GM12878 (cell line): ENCODE results near the gene SNURF. TPM values are rescaled to one million over a fixed set of nuclear protein-coding genes. Genes with fewer than 3 reads are reported as not detected.
A peak's percentile ranks its signal among the peaks of the same experiment; 100 is the strongest.

Source experiments
- ATAC-seq: fragments of 200-7000 bp; cut with Tn5 transposase; 3 replicates; pipeline ENCODE4 v1.9.1; 2020; ENCODE audit warnings: mild to moderate bottlenecking, moderate library complexity
- BruUV-seq: library from RNA; stranded (reverse); fragments of 400-500 nt; replicated peaks from 2 replicates; lab custom pipeline; 2021; lab: Mats Ljungman, UMichigan
- CTCF ChIA-PET: fragments of 300-600 bp; sonication (Branson Sonifier 250); formaldehyde crosslinking; extraction: SDS; loops from one replicate; lab custom pipeline; 2021; ENCODE audit warnings: inconsistent platforms; lab: Yijun Ruan, JAX
- POLR2A ChIA-PET: fragments of 350-600 bp; formaldehyde crosslinking; extraction: SDS; loops from one replicate; lab custom pipeline; 2021; ENCODE audit warnings: inconsistent platforms; lab: Charles Lee
- RAD21 ChIA-PET: fragments of 300-600 bp; sonication (Branson Sonifier 250); formaldehyde crosslinking; loops from one replicate; lab custom pipeline; 2023; ENCODE audit warnings: antibody characterized with exemption; ENCODE audit not compliant: unreplicated experiment; lab: Charles Lee
- SMC1A ChIA-PET: fragments of 300-600 bp; sonication (Branson Sonifier 250); formaldehyde crosslinking; loops from one replicate; lab custom pipeline; 2023; ENCODE audit not compliant: unreplicated experiment, uncharacterized antibody; lab: Charles Lee
- DNase-seq: peaks from one replicate; pipeline ENCODE4 v3.0.0-alpha.2; 2011; ENCODE audit warnings: low read depth, low spot score
- FAIRE-seq: peaks from 3 replicates; lab custom pipeline; 2011; peaks lifted over from hg19 to GRCh38; lab: Jason Lieb, UNC
- H2AFZ ChIP-seq: 2 replicates; pipeline ENCODE4 v1.6.0; 2011; ENCODE audit warnings: low read depth, low read length, control low read depth; ENCODE audit not compliant: control insufficient read depth
- H3K27ac ChIP-seq: 2 replicates; pipeline ENCODE4 v1.5.1; 2011; ENCODE audit warnings: control low read depth; ENCODE audit not compliant: control insufficient read depth, insufficient read depth
- H3K27me3 ChIP-seq, 2 experiments: replicated peaks in 1 of 2; 2 replicates each; pipeline versions ENCODE4 v1.6.0 to v1.6.1; 2011; ENCODE audit warnings: low read length in 1 of 2; ENCODE audit not compliant: control insufficient read depth in 2 of 2, insufficient read depth in 2 of 2
- H3K36me3 ChIP-seq, 2 experiments: 2 replicates each; pipeline ENCODE4 v1.5.1; 2011; ENCODE audit warnings: low read length in 1 of 2; ENCODE audit not compliant: control insufficient read depth in 2 of 2, insufficient read depth in 2 of 2
- H3K4me1 ChIP-seq: 2 replicates; pipeline ENCODE4 v1.6.1; 2011; ENCODE audit warnings: mild to moderate bottlenecking, low read length, moderate library complexity, mixed read lengths; ENCODE audit not compliant: control insufficient read depth, insufficient read depth
- H3K4me2 ChIP-seq: 2 replicates; pipeline ENCODE4 v1.6.0; 2011; ENCODE audit warnings: control low read depth; ENCODE audit not compliant: control insufficient read depth, insufficient read depth
- H3K4me3 ChIP-seq: fragments of 200-600 bp; sonication (generic); 2 replicates; pipeline ENCODE4 v1.5.1; 2016
- H3K79me2 ChIP-seq: 2 replicates; pipeline ENCODE4 v1.6.0; 2011; ENCODE audit warnings: low read length; ENCODE audit not compliant: control insufficient read depth, insufficient read depth
- H3K9ac ChIP-seq: 2 replicates; pipeline ENCODE4 v1.8.0; 2011; ENCODE audit warnings: low read length, control low read depth, mixed read lengths; ENCODE audit not compliant: control insufficient read depth, insufficient read depth
- H3K9me3 ChIP-seq: replicated peaks from 3 replicates; pipeline ENCODE4 v1.5.1; 2011; ENCODE audit warnings: mild to moderate bottlenecking, low read length; ENCODE audit not compliant: control insufficient read depth, insufficient read depth
- H4K20me1 ChIP-seq: 2 replicates; pipeline ENCODE4 v1.6.0; 2011; ENCODE audit not compliant: control insufficient read depth, insufficient read depth
- BMI1 ChIP-seq: fragments of 450-650 bp; IDR thresholded peaks from 2 replicates; pipeline ENCODE4 v1.6.1; 2016; ENCODE audit warnings: mild to moderate bottlenecking, moderate library complexity, borderline replicate concordance
- CBFB ChIP-seq: IDR thresholded peaks from 2 replicates; pipeline ENCODE4 v1.6.1; 2016; ENCODE audit warnings: antibody characterized with exemption, low read depth
- CREB1 ChIP-seq: IDR thresholded peaks from 2 replicates; pipeline ENCODE4 v1.6.1; 2012; ENCODE audit warnings: low read depth, mild to moderate bottlenecking, inconsistent platforms
- IRF3 ChIP-seq: fragments of 450-650 bp; IDR thresholded peaks from 2 replicates; pipeline ENCODE4 v1.6.1; 2014; ENCODE audit warnings: mild to moderate bottlenecking
- JUND ChIP-seq: IDR thresholded peaks from 2 replicates; pipeline ENCODE4 v1.6.1; 2012; ENCODE audit warnings: low read depth, mild to moderate bottlenecking, low read length, improper control_type of control experiment, moderate library complexity
- KDM1A ChIP-seq: fragments of 200-600 bp; sonication (generic); IDR thresholded peaks from 2 replicates; pipeline ENCODE4 v1.6.1; 2016; ENCODE audit warnings: borderline replicate concordance
- POLR2A ChIP-seq: IDR thresholded peaks from 2 replicates; pipeline ENCODE4 v1.6.1; 2011; ENCODE audit warnings: low read depth, mild to moderate bottlenecking, low read length
- POLR2AphosphoS5 ChIP-seq: IDR thresholded peaks from 2 replicates; pipeline ENCODE4 v1.6.1; 2011; ENCODE audit warnings: mild to moderate bottlenecking, low read length, inconsistent platforms
- RB1 ChIP-seq: fragments of 450-650 bp; formaldehyde crosslinking; IDR thresholded peaks from 2 replicates; pipeline ENCODE4 v1.6.1; 2017; ENCODE audit warnings: mild to moderate bottlenecking, borderline replicate concordance
- RELA ChIP-seq: fragments of 450-650 bp; IDR thresholded peaks from 2 replicates; pipeline ENCODE4 v1.8.0; 2014; ENCODE audit warnings: borderline replicate concordance; ENCODE audit not compliant: partially characterized antibody
- SMARCA5 ChIP-seq: fragments of 450-650 bp; IDR thresholded peaks from 2 replicates; pipeline ENCODE4 v1.6.1; 2017; ENCODE audit warnings: mild to moderate bottlenecking
- SMC3 ChIP-seq: IDR thresholded peaks from 2 replicates; pipeline ENCODE4 v1.6.1; 2011; ENCODE audit warnings: low read length, improper control_type of control experiment, borderline replicate concordance
- SP1 ChIP-seq: IDR thresholded peaks from one replicate; pipeline ENCODE4 v1.6.1; 2011; ENCODE audit warnings: low read depth, low read length
- SREBF1 ChIP-seq: IDR thresholded peaks from 2 replicates; pipeline ENCODE4 v1.6.1; 2012; ENCODE audit warnings: mild to moderate bottlenecking, low read length
- YY1 ChIP-seq: IDR thresholded peaks from 2 replicates; pipeline ENCODE4 v1.6.1; 2011; ENCODE audit warnings: low read depth, mild to moderate bottlenecking, low read length
- WGBS: methylation state at CpG from one replicate; pipeline ENCODE4 v1.1.6; 2016; ENCODE audit warnings: low lambda C conversion rate; ENCODE audit not compliant: insufficient replicate concordance, insufficient coverage; ENCODE audit errors: missing lambda C conversion rate; 5-methylcytosine and 5-hydroxymethylcytosine counted together
- in situ Hi-C: fragments of 300-500 bp; cut with MboI; formaldehyde crosslinking; loops from 9 replicates; pipeline ENCODE4 v1.14.3; 2018; ENCODE audit warnings: mixed read lengths
- intact Hi-C: fragments of 100-400 bp; cut with micrococcal nuclease; formaldehyde crosslinking; loops from one replicate; pipeline ENCODE4 v1.14.2; 2022; ENCODE audit not compliant: unreplicated experiment
- polyA plus RNA-seq, 11 experiments: library from polyadenylated mRNA; depleted of rRNA in 4 of 11; unstranded in 6 of 11; stranded (reverse) in 5 of 11; fragments of >200 nt; fragmentation: Nextera tagmentation in 4 of 11; fragmentation: Illumina TruSeq in 1 of 11; extraction: Ambion mirVana in 4 of 11; extraction: Trizol in 1 of 11; gene quantifications; 1 replicate in 1 of 11; 2 replicates in 10 of 11; pipeline versions ENCODE4 v1.2.1 to v1.2.3, GENCODE V29; 2011 to 2016; ENCODE audit warnings: inconsistent platforms in 2 of 11, missing spikeins in 2 of 11, low read depth in 1 of 11
- total RNA-seq, 4 experiments: library from RNA; depleted of rRNA in 3 of 4; stranded (reverse); fragments of >200 nt in 3 of 4; fragmentation: Illumina TruSeq in 1 of 4; extraction: Trizol in 1 of 4; gene quantifications; 2 replicates each; pipeline versions ENCODE4 v1.2.1 to v1.2.3, GENCODE V29; 2013 to 2021
- TF ChIP-seq, protein P1 (sequence below): IDR thresholded peaks from 2 replicates; pipeline ENCODE4 v1.6.1; 2012; ENCODE audit warnings: low read depth, low read length, improper control_type of control experiment
- TF ChIP-seq, protein P2 (sequence below): fragments of 450-650 bp; IDR thresholded peaks from 2 replicates; pipeline ENCODE4 v1.6.1; 2017; ENCODE audit warnings: low read depth, mild to moderate bottlenecking, moderate library complexity

The SNURF gene
- total and polyA plus RNA-seq, 10 of the 15 experiments (the other 5 are each of a cell fraction or from before 2014, with no cell fraction given), result 2.6 to 25.4 (median 8.9) TPM

GRCh38 chr15:24955531-24955921 lies 739 bp downstream of the SNURF start:
- no peak for FAIRE-seq
- Histone ChIP-seq H3K79me2 (peaks cover 22% of the 10 kb centered on the region), H4K20me1 (no peaks in the 10 kb centered on the region), H3K4me1 (no peaks in the 10 kb centered on the region), H3K27ac (peak overlapping the region; percentile 72), H3K4me2 (no peak overlapping the region; the same call in 1 of the 2 replicates), H3K27me3 (no peaks in the 10 kb centered on the region), H3K4me3 (peak overlapping the region; percentile 76), H3K36me3 (no peaks in the 10 kb centered on the region), H2AFZ (peak overlapping the region; percentile 75; the same call in 1 of the 2 replicates), H3K9ac (peak overlapping the region; percentile 66), H3K9me3 (peaks cover 2% of the 10 kb centered on the region; the same call in 2 of the 3 replicates)
- no TSS peak for BruUV-seq
- 43% methylated on average over 27 of the region's 31 CpGs for WGBS
- RAD21 ChIA-PET, result no interaction called here
- in situ Hi-C loops, result no loop called here
- no peak for TF ChIP-seq BMI1
- TF ChIP-seq SMC3, result no peak
- no peak for TF ChIP-seq POLR2AphosphoS5
- no peak for TF ChIP-seq KDM1A
- TF ChIP-seq POLR2A, result no peak
- TF ChIP-seq YY1, result no peak
- no peak for TF ChIP-seq JUND
- no peak for TF ChIP-seq CBFB
- TF ChIP-seq, protein P1, sequence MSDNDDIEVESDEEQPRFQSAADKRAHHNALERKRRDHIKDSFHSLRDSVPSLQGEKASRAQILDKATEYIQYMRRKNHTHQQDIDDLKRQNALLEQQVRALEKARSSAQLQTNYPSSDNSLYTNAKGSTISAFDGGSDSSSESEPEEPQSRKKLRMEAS, result no peak
- no peak for TF ChIP-seq SMARCA5
- no peak for TF ChIP-seq RB1
- TF ChIP-seq, protein P2, sequence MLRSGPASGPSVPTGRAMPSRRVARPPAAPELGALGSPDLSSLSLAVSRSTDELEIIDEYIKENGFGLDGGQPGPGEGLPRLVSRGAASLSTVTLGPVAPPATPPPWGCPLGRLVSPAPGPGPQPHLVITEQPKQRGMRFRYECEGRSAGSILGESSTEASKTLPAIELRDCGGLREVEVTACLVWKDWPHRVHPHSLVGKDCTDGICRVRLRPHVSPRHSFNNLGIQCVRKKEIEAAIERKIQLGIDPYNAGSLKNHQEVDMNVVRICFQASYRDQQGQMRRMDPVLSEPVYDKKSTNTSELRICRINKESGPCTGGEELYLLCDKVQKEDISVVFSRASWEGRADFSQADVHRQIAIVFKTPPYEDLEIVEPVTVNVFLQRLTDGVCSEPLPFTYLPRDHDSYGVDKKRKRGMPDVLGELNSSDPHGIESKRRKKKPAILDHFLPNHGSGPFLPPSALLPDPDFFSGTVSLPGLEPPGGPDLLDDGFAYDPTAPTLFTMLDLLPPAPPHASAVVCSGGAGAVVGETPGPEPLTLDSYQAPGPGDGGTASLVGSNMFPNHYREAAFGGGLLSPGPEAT, result no peak
- TF ChIP-seq IRF3, result no peak
- TF ChIP-seq CREB1, result no peak
- no peak for TF ChIP-seq SREBF1
- no peak for TF ChIP-seq SP1
- TF ChIP-seq RELA, result no peak
- intact Hi-C loops, result no loop called here
- no peak for DNase-seq
- SMC1A ChIA-PET, result no interaction called here
- ATAC-seq, result peak; percentile 17
- CTCF ChIA-PET, result no interaction called here
- POLR2A ChIA-PET, result interaction anchor here (1.0 kb wide), 1 partner anchor 461 kb away, joined by 5 read pairs; no protein-coding TSS in a partner anchor
